SK-N-DZ (cell line): ENCODE data around the gene SLC17A5.
A peak's percentile ranks its signal among the peaks of the same experiment; 100 is the strongest.
"Not testable (repeated sequence)": the region's sequence is repeated elsewhere in the genome, so short reads cannot be mapped to it uniquely, and the experiment has no call there.

Experiments
- DNase-seq: peaks from one replicate; pipeline ENCODE4 v3.0.0-alpha.2; 2015; ENCODE audit warnings: low spot score

SLC17A5 gene

GRCh38 chr6:73614802-73615201 is 39.0 kb downstream of the SLC17A5 start:
- peak; percentile 60 for DNase-seq

GRCh38 chr6:73613806-73614536 is 39.8 kb downstream of the SLC17A5 start:
- no peak for DNase-seq

GRCh38 chr6:73612611-73613010 is 41.2 kb downstream of the SLC17A5 start:
- no peak for DNase-seq

- DNase-seq: peak; percentile 29
Observed at GRCh38 chr6:73610444-73611275, 43.1 kb downstream of the SLC17A5 start.

GRCh38 chr6:73608761-73609160 is 45.0 kb downstream of the SLC17A5 start:
- no peak for DNase-seq

- no peak for DNase-seq
Observed at GRCh38 chr6:73606428-73606827, 47.4 kb downstream of the SLC17A5 start.

- DNase-seq: no peak
Observed at GRCh38 chr6:73604461-73604860, 49.3 kb downstream of the SLC17A5 start.

GRCh38 chr6:73604020-73604419 is 49.8 kb downstream of the SLC17A5 start:
- no peak for DNase-seq

GRCh38 chr6:73586416-73586974 is 67.3 kb downstream of the SLC17A5 start:
- no peak for DNase-seq

- DNase-seq: peak; percentile 43
Observed at GRCh38 chr6:73585566-73586415, 68.0 kb downstream of the SLC17A5 start.

- no peak for DNase-seq
Observed at GRCh38 chr6:73581293-73581692, 72.5 kb downstream of the SLC17A5 start.

- DNase-seq: peak; percentile 63
Observed at GRCh38 chr6:73580247-73581149, 73.3 kb downstream of the SLC17A5 start.

- DNase-seq: no peak
Observed at GRCh38 chr6:73579851-73580246, 73.9 kb downstream of the SLC17A5 start.

- DNase-seq: no peak
Observed at GRCh38 chr6:73579389-73579788, 74.4 kb downstream of the SLC17A5 start.

GRCh38 chr6:73577676-73578075 is 76.1 kb downstream of the SLC17A5 start:
- no peak for DNase-seq

GRCh38 chr6:73572531-73572930 is 81.3 kb downstream of the SLC17A5 start:
- DNase-seq: not testable (repeated sequence)

GRCh38 chr6:73571218-73572181 is 82.3 kb downstream of the SLC17A5 start:
- DNase-seq: not testable (repeated sequence)

GRCh38 chr6:73569121-73569520 is 84.7 kb downstream of the SLC17A5 start:
- DNase-seq: no peak

- DNase-seq: no peak
Observed at GRCh38 chr6:73566954-73567591, 86.7 kb downstream of the SLC17A5 start.
